HG03457 (cell line): ENCODE results near the gene CDCA8.

Source experiments
- ATAC-seq: cut with Tn5 transposase; IDR thresholded peaks from one replicate; pipeline ENCODE4 v1.9.1; 2021; ENCODE audit warnings: moderate number of reproducible peaks; ENCODE audit not compliant: unreplicated experiment

CDCA8 gene

GRCh38 chr1:37714689-37715088, 22.4 kb downstream of the CDCA8 start:
- ATAC-seq, result no peak

DNA sequence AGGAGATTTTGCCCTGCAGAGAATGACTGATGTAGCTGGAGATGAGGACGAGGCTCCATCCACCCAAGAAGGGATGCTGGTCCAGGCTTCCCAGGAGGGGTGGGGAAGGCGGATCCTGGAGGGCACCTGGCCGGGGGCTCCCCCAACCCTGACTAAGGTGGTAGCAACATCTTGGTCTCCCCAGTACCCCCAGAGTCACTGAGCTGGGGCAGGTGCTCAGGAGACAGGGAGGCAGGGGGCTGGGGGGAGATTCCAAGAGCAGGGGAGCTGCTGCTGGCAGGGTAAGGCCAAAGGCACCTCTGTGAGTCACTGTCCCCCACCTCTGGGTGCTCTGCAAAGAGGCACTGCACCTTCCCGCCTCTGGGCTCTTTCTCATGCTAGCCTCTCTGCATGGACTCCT, 24.0 kb downstream of the CDCA8 start:
- no peak for ATAC-seq

DNA sequence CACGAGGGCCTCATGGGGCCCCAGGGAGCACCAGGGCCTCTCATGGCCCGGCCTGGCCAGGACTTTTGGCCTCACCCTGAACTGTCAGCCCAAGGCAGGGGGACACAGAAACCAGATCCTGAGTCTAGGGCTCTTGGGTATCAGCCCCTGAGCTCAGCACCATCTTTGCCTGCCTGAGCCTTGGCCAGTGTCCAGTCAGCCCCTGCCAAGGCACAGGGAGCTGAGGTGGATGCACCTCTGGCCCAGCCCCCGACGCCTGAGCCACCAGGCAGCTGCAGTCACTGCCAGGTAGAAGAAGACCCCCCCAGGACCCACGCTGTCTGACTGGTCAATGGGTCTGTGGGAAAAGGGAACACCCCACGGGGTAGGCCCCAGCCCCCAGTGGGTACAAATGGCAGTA, 25.3 kb downstream of the CDCA8 start:
- ATAC-seq, result no peak

DNA sequence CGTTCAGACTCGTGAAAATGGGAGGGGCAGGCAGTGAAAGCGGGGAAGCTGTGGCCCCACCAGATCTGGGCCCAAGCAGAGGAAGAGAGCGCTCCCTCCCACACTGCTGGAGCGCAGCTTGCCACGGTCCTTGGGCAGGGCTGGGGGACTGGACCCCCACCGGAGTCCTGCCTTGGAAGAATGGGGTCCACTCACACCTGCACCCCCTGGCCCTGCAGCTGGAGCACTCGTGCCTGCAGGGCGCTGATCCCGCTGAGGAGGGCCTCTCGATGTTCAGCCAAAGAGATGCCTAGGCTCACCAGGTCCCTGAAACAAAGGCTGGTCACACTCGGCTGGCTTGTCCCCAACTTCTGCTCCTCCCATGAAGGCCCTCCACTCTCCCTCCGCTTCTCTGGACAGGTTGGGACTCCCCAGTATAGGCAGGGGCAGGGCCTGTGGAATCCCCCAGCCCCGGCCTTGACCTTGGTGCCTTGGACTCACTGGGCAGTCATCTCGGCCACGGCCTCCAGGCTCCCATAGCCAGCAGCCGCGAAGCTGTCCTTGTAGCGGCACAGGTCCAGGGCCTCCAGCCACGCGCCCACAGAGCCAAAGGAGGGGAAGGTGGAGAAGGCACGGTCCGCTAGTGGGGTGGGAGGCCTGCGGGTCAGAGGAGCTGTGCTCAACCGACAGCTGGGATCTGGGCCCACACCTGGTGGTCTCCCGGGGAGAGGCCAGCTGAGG, 26.0 kb downstream of the CDCA8 start:
- ATAC-seq, result no peak

GRCh38 chr1:37718901-37719571, 26.7 kb downstream of the CDCA8 start:
- ATAC-seq, result no peak

- no peak for ATAC-seq
These were observed 27.4 kb downstream of the CDCA8 start for GRCh38 chr1:37719572-37720195.

DNA sequence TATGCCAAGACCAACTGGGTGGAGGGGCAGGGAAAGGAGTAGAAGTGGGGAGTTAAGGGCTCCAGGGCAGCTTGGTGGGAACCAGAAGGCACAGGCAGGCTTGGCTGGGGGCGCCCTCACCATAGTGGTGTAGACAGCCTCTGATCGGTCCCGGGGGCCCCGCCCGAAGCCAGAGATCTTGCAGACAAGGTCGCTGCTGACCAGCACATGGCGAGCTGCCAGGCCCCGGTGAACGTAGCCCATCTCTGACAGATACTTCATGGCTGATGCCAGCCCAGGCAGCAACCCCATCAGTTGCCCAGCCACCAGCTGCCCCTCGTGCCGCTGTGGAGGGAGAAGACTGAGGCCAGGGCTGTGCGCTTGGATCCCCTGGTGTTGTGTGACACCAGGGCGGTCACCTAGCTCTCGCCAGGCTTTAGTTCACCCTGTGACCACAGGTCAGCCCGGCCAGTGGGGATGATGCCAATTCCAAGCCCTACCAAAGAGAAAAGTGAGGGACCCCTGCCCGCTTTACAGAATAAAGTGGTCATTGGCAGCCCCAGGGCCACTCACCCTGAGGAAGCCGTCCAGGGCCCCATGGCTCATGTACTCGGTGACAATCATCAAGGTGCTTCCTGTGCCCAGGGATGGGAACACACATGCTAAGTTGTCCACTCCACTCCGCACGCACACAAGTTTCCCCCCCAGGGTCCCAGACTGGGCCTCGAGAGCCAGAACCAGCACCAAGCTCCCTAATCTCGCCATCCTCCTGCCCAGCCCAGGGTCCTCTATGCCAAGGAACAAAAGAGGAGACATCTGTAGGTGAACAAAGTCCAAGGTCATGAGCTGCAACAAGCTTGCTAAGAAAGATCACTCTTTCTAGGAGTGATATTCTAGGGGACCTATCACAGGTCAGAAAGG, 28.2 kb downstream of the CDCA8 start:
- no peak for ATAC-seq

DNA sequence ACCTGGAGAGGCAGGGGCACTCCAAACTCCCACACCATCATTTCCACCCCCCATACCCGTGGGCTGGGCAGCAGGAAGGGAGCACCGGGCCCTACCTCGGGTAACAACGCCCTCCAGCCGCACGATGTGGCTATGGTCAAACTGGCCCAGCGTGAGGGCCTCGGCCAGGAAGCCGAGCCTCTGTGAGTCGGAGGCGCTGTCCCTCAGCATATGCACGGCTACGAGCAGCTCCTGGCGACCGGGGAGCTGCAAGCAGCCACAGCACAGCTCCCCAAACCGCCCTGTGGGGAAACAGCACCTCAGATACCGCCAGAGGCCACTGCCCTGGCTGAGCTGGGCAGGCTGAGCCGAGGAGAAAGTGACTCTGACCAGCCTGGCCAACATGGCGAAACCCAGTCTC, 29.2 kb downstream of the CDCA8 start:
- ATAC-seq, result no peak

DNA sequence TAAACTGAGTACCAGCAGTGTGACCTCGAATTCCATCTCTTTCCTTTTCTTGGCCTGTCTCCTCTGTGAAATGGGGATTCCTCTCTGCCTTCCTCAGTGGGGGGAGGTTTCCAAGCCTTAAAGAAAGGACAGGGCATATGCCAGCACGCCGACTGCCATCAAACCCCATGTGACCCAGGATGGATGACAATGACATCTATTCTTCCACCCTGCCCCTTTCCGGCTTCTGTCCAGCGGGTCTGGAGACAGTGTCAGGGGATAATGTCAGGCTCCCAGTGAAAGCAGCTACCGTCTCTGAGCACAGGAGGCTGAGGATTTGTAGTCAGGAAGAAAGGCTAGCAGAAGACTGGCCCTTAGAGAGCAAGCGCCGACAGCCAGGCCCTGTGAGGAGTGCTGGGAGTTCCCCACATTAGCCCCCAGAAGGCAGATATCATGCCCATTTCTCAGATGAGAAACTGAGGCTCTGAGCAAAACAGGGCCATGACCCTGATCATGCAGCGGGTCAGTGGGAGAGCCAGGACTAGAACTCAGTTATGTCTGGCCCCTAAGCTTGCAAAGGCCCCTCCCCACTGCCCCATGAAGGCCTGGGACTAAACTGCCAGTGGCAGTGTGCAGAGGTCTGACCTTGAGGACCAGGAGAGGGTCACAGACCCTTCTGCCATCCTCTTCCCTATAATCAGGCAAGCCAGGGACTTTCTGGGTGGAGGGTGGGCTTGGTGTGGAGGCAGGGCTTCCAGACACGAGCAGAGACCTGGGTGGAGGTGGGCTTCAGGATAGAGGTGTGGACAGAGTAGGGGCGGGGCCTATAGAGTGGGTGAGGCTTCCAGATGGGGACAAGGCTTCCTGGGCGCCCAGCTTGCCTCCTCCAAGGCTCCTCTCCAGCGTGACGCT, 30.1 kb downstream of the CDCA8 start:
- ATAC-seq, result no peak

GRCh38 chr1:37723072-37723389, 30.7 kb downstream of the CDCA8 start:
- no peak for ATAC-seq

- no peak for ATAC-seq
These were observed 31.2 kb downstream of the CDCA8 start for GRCh38 chr1:37723390-37724078.

DNA sequence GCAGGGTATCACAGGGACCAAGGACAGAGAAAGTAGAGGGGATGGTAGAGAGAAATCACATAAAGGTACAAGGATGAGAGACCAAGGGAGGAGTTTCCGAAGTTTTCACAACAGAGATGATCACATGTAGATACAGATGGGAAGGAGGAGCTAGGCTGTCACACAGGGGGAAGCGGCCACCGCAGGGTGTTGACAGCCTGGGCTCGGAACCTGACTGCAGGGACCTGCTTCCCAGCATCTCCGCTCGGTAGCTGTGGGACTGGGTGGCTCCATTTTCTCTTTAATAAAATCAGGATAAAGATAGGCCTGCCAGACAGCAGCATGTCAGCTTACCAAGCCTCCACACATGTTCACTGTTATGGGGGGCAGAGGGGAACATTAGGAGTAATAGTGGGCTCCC, 32.3 kb downstream of the CDCA8 start:
- ATAC-seq, result no peak

GRCh38 chr1:37725851-37726613, 33.7 kb downstream of the CDCA8 start:
- no peak for ATAC-seq

DNA sequence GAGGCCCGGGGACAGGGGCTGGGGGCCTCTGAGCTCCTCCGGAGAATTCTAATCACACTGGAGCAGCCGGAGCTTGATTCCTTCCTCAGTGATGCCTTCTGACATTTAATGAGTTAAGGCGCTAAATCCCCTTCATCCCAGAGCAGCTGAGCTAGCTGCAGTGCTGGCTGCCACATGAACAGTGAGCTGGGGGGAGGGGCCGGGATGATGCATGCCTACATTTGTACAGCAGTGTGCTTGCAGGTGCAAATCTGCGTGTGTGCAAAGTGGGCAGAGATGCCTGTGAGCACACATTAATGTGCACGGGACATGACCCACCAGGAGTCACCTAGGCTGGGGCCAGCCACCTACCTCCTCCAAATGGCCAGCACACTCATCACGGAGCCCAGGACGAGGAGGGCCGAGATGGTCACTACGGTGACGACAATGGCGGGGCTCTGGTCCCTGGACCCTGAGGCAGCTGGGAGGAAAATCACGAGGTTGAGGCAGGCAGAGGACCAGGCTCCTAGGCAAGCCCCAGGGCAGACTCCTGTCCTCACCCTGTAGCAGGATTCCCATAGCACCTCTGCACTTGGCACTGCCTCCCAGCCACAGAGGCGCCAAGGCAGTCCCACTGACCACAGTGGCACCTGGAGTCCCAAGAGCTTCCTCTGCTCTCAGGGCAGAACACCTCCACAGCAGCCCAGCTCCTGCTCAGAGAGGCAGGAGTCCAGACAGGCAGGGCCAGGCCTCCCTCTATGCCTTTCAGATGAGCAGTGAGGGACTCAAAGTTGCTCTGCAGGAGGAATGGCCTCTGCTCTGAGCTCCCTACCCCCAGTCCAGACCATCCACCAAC, 34.7 kb downstream of the CDCA8 start:
- no peak for ATAC-seq

GRCh38 chr1:37728416-37728815, 36.1 kb downstream of the CDCA8 start:
- no peak for ATAC-seq

- ATAC-seq, result no peak
These were observed 38.1 kb downstream of the CDCA8 start for GRCh38 chr1:37730376-37730775.

GRCh38 chr1:37731312-37732019, 39.1 kb downstream of the CDCA8 start:
- ATAC-seq, result no peak
